Smooth muscle cell (in vitro differentiated cells): ENCODE data around the gene SHBG. TPM values are rescaled to one million over a fixed set of nuclear protein-coding genes. Genes with fewer than 3 reads are reported as not detected.
"Not testable (repeated sequence)": the region's sequence is repeated elsewhere in the genome, so short reads cannot be mapped to it uniquely, and the experiment has no call there.

Source experiments
- DNase-seq: peaks from one replicate; lab custom pipeline; 2025; ENCODE audit not compliant: unreplicated experiment; lab: John Stamatoyannopoulos, UW
- H2AFZ ChIP-seq: fragments of 200-600 bp; sonication (generic); 2 replicates; pipeline ENCODE4 v1.6.0; 2016; ENCODE audit warnings: antibody characterized with exemption, low read depth, mild to moderate bottlenecking
- H3F3A ChIP-seq: fragments of 200-600 bp; sonication (generic); 2 replicates; pipeline ENCODE4 v1.6.0; 2017; ENCODE audit warnings: antibody characterized with exemption, low read depth
- H3K27ac ChIP-seq: fragments of 200-600 bp; sonication (generic); 2 replicates; pipeline ENCODE4 v1.5.1; 2016; ENCODE audit warnings: low read depth, mild to moderate bottlenecking
- H3K27me3 ChIP-seq: fragments of 200-600 bp; sonication (generic); 2 replicates; pipeline ENCODE4 v1.6.1; 2016; ENCODE audit warnings: low read depth, mild to moderate bottlenecking
- H3K36me3 ChIP-seq: fragments of 200-600 bp; sonication (generic); 2 replicates; pipeline ENCODE4 v1.5.1; 2016; ENCODE audit warnings: low read depth
- H3K4me1 ChIP-seq: fragments of 200-600 bp; sonication (generic); 2 replicates; pipeline ENCODE4 v1.5.1; 2016; ENCODE audit warnings: low read depth
- H3K4me2 ChIP-seq: fragments of 200-600 bp; sonication (generic); 2 replicates; pipeline ENCODE4 v1.6.0; 2016; ENCODE audit warnings: mild to moderate bottlenecking
- H3K4me3 ChIP-seq: fragments of 200-600 bp; sonication (generic); 2 replicates; pipeline ENCODE4 v1.5.1; 2016; ENCODE audit warnings: mild to moderate bottlenecking
- H3K79me2 ChIP-seq: fragments of 200-600 bp; sonication (generic); 2 replicates; pipeline ENCODE4 v1.6.0; 2016; ENCODE audit warnings: low read depth, mild to moderate bottlenecking
- H3K9ac ChIP-seq: fragments of 200-600 bp; sonication (generic); 2 replicates; pipeline ENCODE4 v1.6.0; 2016; ENCODE audit warnings: low read depth
- H3K9me3 ChIP-seq: fragments of 200-600 bp; sonication (generic); replicated peaks from 2 replicates; pipeline ENCODE4 v1.5.1; 2016; ENCODE audit warnings: low read depth
- H4K20me1 ChIP-seq: fragments of 200-600 bp; sonication (generic); 2 replicates; pipeline ENCODE4 v1.6.0; 2016; ENCODE audit warnings: low read depth
- WGBS: methylation state at CpG from one replicate; pipeline ENCODE4 v1.1.7; 2016; ENCODE audit warnings: low lambda C conversion rate; 5-methylcytosine and 5-hydroxymethylcytosine counted together
- polyA plus RNA-seq: library from polyadenylated mRNA; unstranded; fragments of >200 nt; fragmentation: Nextera tagmentation; extraction: Ambion mirVana; gene quantifications from 2 replicates; pipeline ENCODE4 v1.2.1, GENCODE V29; 2016
- total RNA-seq: library from RNA; depleted of rRNA; stranded (reverse); fragments of >200 nt; gene quantifications from 2 replicates; pipeline ENCODE4 v1.2.3, GENCODE V29; 2014
- TF ChIP-seq, protein P1 (sequence below): fragments of 200-600 bp; sonication (generic); IDR thresholded peaks from 2 replicates; pipeline ENCODE4 v1.5.1; 2017; ENCODE audit warnings: borderline replicate concordance, mild to moderate bottlenecking, antibody characterized with exemption; ENCODE audit not compliant: insufficient read depth, poor library complexity, severe bottlenecking

Gene SHBG
- total and polyA plus RNA-seq, 2 experiments from 2014 or later, result 0.88 TPM; not detected in 1

GRCh38 chr17:7636163-7636562 is 6.2 kb downstream of the SHBG start:
- no peaks in the 10 kb centered on the region for H3K79me2 ChIP-seq
- no peaks in the 10 kb centered on the region for H3F3A ChIP-seq
- H3K9me3 ChIP-seq, result no peaks in the 10 kb centered on the region
- DNase-seq, result no peak
- no peak overlapping the region for H3K4me3 ChIP-seq
- H3K9ac ChIP-seq, result no peak overlapping the region
- TF ChIP-seq, protein P1, sequence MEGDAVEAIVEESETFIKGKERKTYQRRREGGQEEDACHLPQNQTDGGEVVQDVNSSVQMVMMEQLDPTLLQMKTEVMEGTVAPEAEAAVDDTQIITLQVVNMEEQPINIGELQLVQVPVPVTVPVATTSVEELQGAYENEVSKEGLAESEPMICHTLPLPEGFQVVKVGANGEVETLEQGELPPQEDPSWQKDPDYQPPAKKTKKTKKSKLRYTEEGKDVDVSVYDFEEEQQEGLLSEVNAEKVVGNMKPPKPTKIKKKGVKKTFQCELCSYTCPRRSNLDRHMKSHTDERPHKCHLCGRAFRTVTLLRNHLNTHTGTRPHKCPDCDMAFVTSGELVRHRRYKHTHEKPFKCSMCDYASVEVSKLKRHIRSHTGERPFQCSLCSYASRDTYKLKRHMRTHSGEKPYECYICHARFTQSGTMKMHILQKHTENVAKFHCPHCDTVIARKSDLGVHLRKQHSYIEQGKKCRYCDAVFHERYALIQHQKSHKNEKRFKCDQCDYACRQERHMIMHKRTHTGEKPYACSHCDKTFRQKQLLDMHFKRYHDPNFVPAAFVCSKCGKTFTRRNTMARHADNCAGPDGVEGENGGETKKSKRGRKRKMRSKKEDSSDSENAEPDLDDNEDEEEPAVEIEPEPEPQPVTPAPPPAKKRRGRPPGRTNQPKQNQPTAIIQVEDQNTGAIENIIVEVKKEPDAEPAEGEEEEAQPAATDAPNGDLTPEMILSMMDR, result no peak
- no peaks in the 10 kb centered on the region for H4K20me1 ChIP-seq
- no peaks in the 10 kb centered on the region for H3K36me3 ChIP-seq
- no peaks in the 10 kb centered on the region for H3K27me3 ChIP-seq
- WGBS, result 86% methylated on average over 3 of the region's 5 CpGs
- H2AFZ ChIP-seq, result no peak overlapping the region
- no peak overlapping the region for H3K4me2 ChIP-seq
- H3K27ac ChIP-seq, result no peak overlapping the region
- H3K4me1 ChIP-seq, result no peaks in the 10 kb centered on the region

DNA sequence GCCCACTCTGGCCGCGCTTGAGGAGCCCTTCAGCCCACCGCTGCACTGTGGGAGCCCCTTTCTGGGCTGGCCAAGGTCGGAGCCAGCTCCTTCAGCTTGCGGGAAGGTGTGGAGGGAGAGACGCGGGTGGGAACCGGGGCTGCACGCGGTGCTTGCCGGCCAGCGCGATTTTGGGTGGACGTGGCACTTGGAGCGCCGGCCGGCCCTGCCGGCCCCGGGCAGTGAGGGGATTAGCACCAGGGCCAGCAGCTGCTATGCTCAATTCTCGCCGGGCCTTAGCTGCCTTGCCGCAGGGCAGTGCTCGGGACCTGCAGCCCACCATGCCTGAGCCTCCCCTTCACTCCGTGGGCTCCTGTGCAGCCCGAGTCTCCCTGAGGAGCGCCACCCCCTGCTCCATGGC is 10.8 kb downstream of the SHBG start:
- no peak for DNase-seq
- no peaks in the 10 kb centered on the region for H4K20me1 ChIP-seq
- H3K9ac ChIP-seq, result no peak overlapping the region
- no peaks in the 10 kb centered on the region for H3K36me3 ChIP-seq
- no peaks in the 10 kb centered on the region for H3K79me2 ChIP-seq
- no peak overlapping the region for H2AFZ ChIP-seq
- H3K27ac ChIP-seq, result no peak overlapping the region
- no peaks in the 10 kb centered on the region for H3K9me3 ChIP-seq
- WGBS, result 97% methylated on average over 23 of the region's 26 CpGs
- H3K4me3 ChIP-seq, result no peak overlapping the region
- no peak overlapping the region for H3K4me2 ChIP-seq
- TF ChIP-seq, protein P1, result no peak
- no peaks in the 10 kb centered on the region for H3K4me1 ChIP-seq
- no peaks in the 10 kb centered on the region for H3K27me3 ChIP-seq
- no peaks in the 10 kb centered on the region for H3F3A ChIP-seq

DNA sequence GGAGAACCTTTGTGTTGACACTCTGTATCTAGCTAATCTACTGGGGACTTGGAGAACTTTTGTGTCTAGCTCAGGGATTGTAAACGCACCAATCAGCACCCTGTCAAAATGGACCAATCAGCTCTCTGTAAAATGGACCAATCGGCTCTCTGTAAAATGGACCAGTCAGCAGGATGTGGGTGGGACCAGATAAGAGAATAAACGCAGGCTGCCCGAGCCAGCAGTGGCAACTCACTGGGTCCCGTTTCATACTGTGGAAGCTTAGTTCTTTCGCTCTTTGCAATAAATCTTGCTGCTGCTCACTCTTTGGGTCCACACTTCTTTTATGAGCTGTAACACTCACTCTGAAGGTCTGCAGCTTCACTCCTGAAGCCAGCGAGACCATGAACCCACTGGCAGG is 11.7 kb downstream of the SHBG start:
- not testable (repeated sequence) for H3K9ac ChIP-seq, H3K27me3 ChIP-seq, H3K4me1 ChIP-seq, H2AFZ ChIP-seq, H4K20me1 ChIP-seq, H3K4me2 ChIP-seq, H3F3A ChIP-seq, H3K79me2 ChIP-seq, H3K36me3 ChIP-seq, H3K27ac ChIP-seq, H3K4me3 ChIP-seq, DNase-seq, H3K9me3 ChIP-seq
- WGBS, result 49% methylated on average over 7 of the region's 7 CpGs

DNA sequence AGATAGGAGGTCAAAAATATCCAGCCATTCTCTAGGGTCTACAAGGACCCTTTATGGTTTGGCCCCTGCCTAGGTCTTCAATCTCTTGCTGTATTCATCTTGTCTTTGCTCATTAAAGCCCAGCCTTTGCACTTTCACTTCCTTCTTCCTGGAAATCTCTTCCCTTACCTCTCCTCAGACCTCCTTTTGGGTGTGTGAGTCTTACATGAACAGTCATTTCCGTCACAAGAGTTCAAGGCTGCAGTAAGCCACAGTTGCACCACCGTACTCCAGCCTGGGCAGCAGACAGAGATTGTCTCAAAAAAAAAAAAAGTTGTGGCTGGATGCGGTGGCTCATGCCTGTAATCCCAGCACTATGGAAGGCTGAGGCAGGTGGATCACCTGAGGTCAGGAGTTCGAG is 14.8 kb downstream of the SHBG start:
- H3K79me2 ChIP-seq, result no peaks in the 10 kb centered on the region
- H3K4me3 ChIP-seq, result no peak overlapping the region
- no peaks in the 10 kb centered on the region for H4K20me1 ChIP-seq
- H2AFZ ChIP-seq, result no peak overlapping the region
- 93% methylated on average over 4 of the region's 4 CpGs for WGBS
- no peaks in the 10 kb centered on the region for H3K4me1 ChIP-seq
- TF ChIP-seq, protein P1, result no peak
- no peak for DNase-seq
- H3K27ac ChIP-seq, result no peak overlapping the region
- H3K9ac ChIP-seq, result no peak overlapping the region
- no peaks in the 10 kb centered on the region for H3K9me3 ChIP-seq
- H3K27me3 ChIP-seq, result no peaks in the 10 kb centered on the region
- no peaks in the 10 kb centered on the region for H3F3A ChIP-seq
- H3K36me3 ChIP-seq, result no peaks in the 10 kb centered on the region
- H3K4me2 ChIP-seq, result no peak overlapping the region
